HepG2 (cell line): ENCODE measurements around the gene IGFBP6. TPM values are rescaled to one million over a fixed set of nuclear protein-coding genes. Genes with fewer than 3 reads are reported as not detected.
A peak's percentile ranks its signal among the peaks of the same experiment; 100 is the strongest.

Experiments used
- ARNT2 ChIP-seq: sonication (generic); formaldehyde crosslinking; IDR thresholded peaks from 2 replicates; pipeline ENCODE4 v1.8.0; 2022; ENCODE audit warnings: mild to moderate bottlenecking, low read depth, missing genetic modification reagents, moderate library complexity
- GPN1 ChIP-seq: sonication (generic); formaldehyde crosslinking; IDR thresholded peaks from 2 replicates; pipeline ENCODE4 v1.5.1; 2020; ENCODE audit warnings: missing genetic modification reagents, borderline replicate concordance
- HNRNPH1 ChIP-seq: fragments of 200-400 bp; formaldehyde crosslinking; optimal IDR thresholded peaks from 2 replicates; pipeline ENCODE3; 2017; ENCODE audit warnings: mild to moderate bottlenecking, low read depth, low read length
- LCORL ChIP-seq, 2 experiments: fragments of 450-650 bp in 1 of 2; sonication (generic) in 1 of 2; formaldehyde crosslinking in 1 of 2; IDR thresholded peaks; 2 replicates each; pipeline versions ENCODE4 v1.5.0 to v1.6.1; 2017 to 2020; ENCODE audit warnings: antibody characterized with exemption in 1 of 2, missing genetic modification reagents in 1 of 2
- NFATC3 ChIP-seq: sonication (generic); formaldehyde crosslinking; IDR thresholded peaks from 2 replicates; pipeline ENCODE4 v1.5.1; 2020; ENCODE audit warnings: mild to moderate bottlenecking, missing genetic modification reagents
- SMAD9 ChIP-seq: sonication (generic); formaldehyde crosslinking; IDR thresholded peaks from 2 replicates; pipeline ENCODE4 v1.5.1; 2020; ENCODE audit warnings: mild to moderate bottlenecking, missing genetic modification reagents
- SNAI1 ChIP-seq: sonication (generic); formaldehyde crosslinking; IDR thresholded peaks from 2 replicates; pipeline ENCODE4 v1.5.0; 2020; ENCODE audit warnings: mild to moderate bottlenecking, missing genetic modification reagents, borderline replicate concordance
- SP4 ChIP-seq: sonication (generic); formaldehyde crosslinking; IDR thresholded peaks from 2 replicates; pipeline ENCODE4 v1.8.1; 2023; ENCODE audit warnings: mild to moderate bottlenecking, missing genetic modification reagents
- TGIF2 ChIP-seq: IDR thresholded peaks from 2 replicates; pipeline ENCODE4 v1.6.1; 2016; ENCODE audit warnings: control low read depth, missing compliant biosample characterization
- ZKSCAN5 ChIP-seq: sonication (generic); formaldehyde crosslinking; IDR thresholded peaks from 2 replicates; pipeline ENCODE4 v1.5.1; 2020; ENCODE audit warnings: mild to moderate bottlenecking, missing genetic modification reagents
- ZNF24 ChIP-seq: fragments of 450-650 bp; IDR thresholded peaks from 2 replicates; pipeline ENCODE4 v1.6.1; 2017; ENCODE audit warnings: antibody characterized with exemption, mild to moderate bottlenecking
- ZNF326 ChIP-seq: sonication (generic); formaldehyde crosslinking; IDR thresholded peaks from 2 replicates; pipeline ENCODE4 v1.4.0; 2020; ENCODE audit warnings: missing genetic modification reagents, borderline replicate concordance
- ZNF329 ChIP-seq: sonication (generic); formaldehyde crosslinking; IDR thresholded peaks from 2 replicates; pipeline ENCODE4 v1.9.0; 2021; ENCODE audit warnings: low read depth, mild to moderate bottlenecking, missing genetic modification reagents
- ZNF337 ChIP-seq: sonication (generic); formaldehyde crosslinking; IDR thresholded peaks from 2 replicates; pipeline ENCODE4 v1.5.1; 2020; ENCODE audit warnings: missing genetic modification reagents, low read depth, mild to moderate bottlenecking, borderline replicate concordance
- ZNF34 ChIP-seq: sonication (generic); formaldehyde crosslinking; IDR thresholded peaks from 2 replicates; pipeline ENCODE4 v1.4.0; 2020; ENCODE audit warnings: mild to moderate bottlenecking, missing genetic modification reagents, borderline replicate concordance
- ZNF383 ChIP-seq: sonication (generic); formaldehyde crosslinking; IDR thresholded peaks from 2 replicates; pipeline ENCODE4 v1.4.0; 2020; ENCODE audit warnings: missing genetic modification reagents, mild to moderate bottlenecking, borderline replicate concordance
- ZNF816 ChIP-seq: sonication (generic); formaldehyde crosslinking; IDR thresholded peaks from 2 replicates; pipeline ENCODE4 v1.8.0; 2022; ENCODE audit warnings: missing genetic modification reagents, mild to moderate bottlenecking, borderline replicate concordance
- ZNF879 ChIP-seq: sonication (generic); formaldehyde crosslinking; IDR thresholded peaks from 2 replicates; pipeline ENCODE4 v1.8.1; 2023; ENCODE audit warnings: missing genetic modification reagents
- ZSCAN31 ChIP-seq: sonication (generic); formaldehyde crosslinking; IDR thresholded peaks from 2 replicates; pipeline ENCODE4 v1.5.0; 2020; ENCODE audit warnings: low read depth, mild to moderate bottlenecking, missing genetic modification reagents
- polyA plus RNA-seq, 8 experiments: library from polyadenylated mRNA; depleted of rRNA in 3 of 8; stranded (reverse) in 7 of 8; unstranded in 1 of 8; fragments of >200 nt; fragmentation: Illumina TruSeq in 4 of 8; extraction: Trizol in 4 of 8; gene quantifications; 2 replicates each; pipeline versions ENCODE4 v1.2.1 to v1.2.3, GENCODE V29; 2011 to 2016; ENCODE audit warnings: low read depth in 4 of 8, missing spikeins in 1 of 8, mixed read lengths in 1 of 8; ENCODE audit not compliant: insufficient read depth in 1 of 8
- total RNA-seq, 5 experiments: library from RNA; depleted of rRNA; stranded (reverse); fragments of >200 nt; fragmentation: Illumina TruSeq; extraction: Trizol; gene quantifications; 2 replicates each; pipeline ENCODE4 v1.2.3, GENCODE V29; 2016; ENCODE audit warnings: low read depth in 1 of 5
- TF ChIP-seq, protein P1 (sequence below), 2 experiments: IDR thresholded peaks; 2 replicates each; pipeline ENCODE4 v1.6.1; 2011 to 2012; ENCODE audit warnings: low read length in 2 of 2, borderline replicate concordance in 1 of 2, low read depth in 1 of 2, mild to moderate bottlenecking in 1 of 2, moderate library complexity in 1 of 2
- TF ChIP-seq, protein P2 (sequence below): sonication (generic); formaldehyde crosslinking; IDR thresholded peaks from 2 replicates; pipeline ENCODE4 v1.8.0; 2022; ENCODE audit warnings: missing genetic modification reagents, mild to moderate bottlenecking, borderline replicate concordance
- TF ChIP-seq, protein P3 (sequence below): sonication (generic); formaldehyde crosslinking; IDR thresholded peaks from 2 replicates; pipeline ENCODE4 v1.4.0; 2020; ENCODE audit warnings: mild to moderate bottlenecking, missing genetic modification reagents, borderline replicate concordance
- TF ChIP-seq, protein P4 (sequence below): sonication (generic); formaldehyde crosslinking; IDR thresholded peaks from 2 replicates; pipeline ENCODE4 v1.4.0; 2020; ENCODE audit warnings: low read depth, mild to moderate bottlenecking, missing genetic modification reagents

IGFBP6 gene
- total and polyA plus RNA-seq, 2 of the 13 experiments (the other 11 are each of a cell fraction or from before 2014, with no cell fraction given), result 3.9 to 25.2 TPM

DNA sequence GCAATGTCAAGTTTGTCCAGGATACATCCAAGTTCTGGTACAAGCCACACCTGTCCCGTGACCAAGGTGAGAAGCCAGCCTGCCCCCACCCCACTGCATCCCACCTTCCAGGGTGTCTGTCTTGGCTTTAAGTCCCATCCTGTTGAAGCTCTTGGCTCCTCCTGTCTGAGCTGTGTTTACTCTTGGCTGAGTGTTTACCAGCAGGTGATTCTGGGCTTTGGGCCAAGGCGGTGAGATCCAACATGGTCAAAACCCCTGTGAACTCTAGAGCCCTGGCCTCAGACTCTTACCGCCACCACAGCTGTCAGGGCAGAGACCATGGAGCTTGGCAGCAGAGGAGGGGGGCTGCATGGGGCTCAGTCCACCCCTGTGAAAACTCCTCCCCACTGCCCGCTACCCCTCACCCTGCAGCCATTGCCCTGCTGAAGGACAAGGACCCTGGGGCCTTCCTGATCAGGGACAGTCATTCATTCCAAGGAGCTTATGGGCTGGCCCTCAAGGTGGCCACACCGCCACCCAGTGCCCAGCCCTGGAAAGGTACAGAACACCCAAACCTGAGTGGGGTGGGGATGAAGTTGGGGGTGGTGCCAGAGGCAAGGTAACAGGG lies 36.0 kb upstream of the IGFBP6 start (continued):
- TF ChIP-seq ZNF337 (CRISPR knock-in tag) (no peak), GPN1 (no peak), ZNF383 (CRISPR knock-in tag) (no peak), ARNT2 (CRISPR knock-in tag) (no peak), HNRNPH1 (no peak), TGIF2 (CRISPR knock-in tag) (no peak), SP4 (no peak), ZNF816 (CRISPR knock-in tag) (0 out of 2 replicates have a peak, but pooled peaks have one; percentile 51), ZNF24 (no peak), SNAI1 (CRISPR knock-in tag) (no peak; the same call in 1 of the 2 replicates), ZNF326 (CRISPR knock-in tag) (no peak), ZNF879 (CRISPR knock-in tag) (no peak), LCORL (IDR thresholded peaks at IDR 0.05) (no peak), LCORL (CRISPR knock-in tag; IDR thresholded peaks at IDR 0.05) (peak; percentile 77), ZNF329 (no peak), NFATC3 (no peak), ZKSCAN5 (CRISPR knock-in tag) (no peak), ZSCAN31 (CRISPR knock-in tag) (no peak), ZNF34 (CRISPR knock-in tag) (no peak), SMAD9 (CRISPR knock-in tag) (no peak)
- TF ChIP-seq, protein P1, sequence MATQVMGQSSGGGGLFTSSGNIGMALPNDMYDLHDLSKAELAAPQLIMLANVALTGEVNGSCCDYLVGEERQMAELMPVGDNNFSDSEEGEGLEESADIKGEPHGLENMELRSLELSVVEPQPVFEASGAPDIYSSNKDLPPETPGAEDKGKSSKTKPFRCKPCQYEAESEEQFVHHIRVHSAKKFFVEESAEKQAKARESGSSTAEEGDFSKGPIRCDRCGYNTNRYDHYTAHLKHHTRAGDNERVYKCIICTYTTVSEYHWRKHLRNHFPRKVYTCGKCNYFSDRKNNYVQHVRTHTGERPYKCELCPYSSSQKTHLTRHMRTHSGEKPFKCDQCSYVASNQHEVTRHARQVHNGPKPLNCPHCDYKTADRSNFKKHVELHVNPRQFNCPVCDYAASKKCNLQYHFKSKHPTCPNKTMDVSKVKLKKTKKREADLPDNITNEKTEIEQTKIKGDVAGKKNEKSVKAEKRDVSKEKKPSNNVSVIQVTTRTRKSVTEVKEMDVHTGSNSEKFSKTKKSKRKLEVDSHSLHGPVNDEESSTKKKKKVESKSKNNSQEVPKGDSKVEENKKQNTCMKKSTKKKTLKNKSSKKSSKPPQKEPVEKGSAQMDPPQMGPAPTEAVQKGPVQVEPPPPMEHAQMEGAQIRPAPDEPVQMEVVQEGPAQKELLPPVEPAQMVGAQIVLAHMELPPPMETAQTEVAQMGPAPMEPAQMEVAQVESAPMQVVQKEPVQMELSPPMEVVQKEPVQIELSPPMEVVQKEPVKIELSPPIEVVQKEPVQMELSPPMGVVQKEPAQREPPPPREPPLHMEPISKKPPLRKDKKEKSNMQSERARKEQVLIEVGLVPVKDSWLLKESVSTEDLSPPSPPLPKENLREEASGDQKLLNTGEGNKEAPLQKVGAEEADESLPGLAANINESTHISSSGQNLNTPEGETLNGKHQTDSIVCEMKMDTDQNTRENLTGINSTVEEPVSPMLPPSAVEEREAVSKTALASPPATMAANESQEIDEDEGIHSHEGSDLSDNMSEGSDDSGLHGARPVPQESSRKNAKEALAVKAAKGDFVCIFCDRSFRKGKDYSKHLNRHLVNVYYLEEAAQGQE (IDR thresholded peaks at IDR 0.05; ENCODE audit: borderline replicate concordance in 1 of 2, low read depth in 1 of 2, low read length in 2 of 2), result peak in 1 of 2 experiments; percentile 15; a peak in 1 of 4 replicates
- TF ChIP-seq, protein P2, sequence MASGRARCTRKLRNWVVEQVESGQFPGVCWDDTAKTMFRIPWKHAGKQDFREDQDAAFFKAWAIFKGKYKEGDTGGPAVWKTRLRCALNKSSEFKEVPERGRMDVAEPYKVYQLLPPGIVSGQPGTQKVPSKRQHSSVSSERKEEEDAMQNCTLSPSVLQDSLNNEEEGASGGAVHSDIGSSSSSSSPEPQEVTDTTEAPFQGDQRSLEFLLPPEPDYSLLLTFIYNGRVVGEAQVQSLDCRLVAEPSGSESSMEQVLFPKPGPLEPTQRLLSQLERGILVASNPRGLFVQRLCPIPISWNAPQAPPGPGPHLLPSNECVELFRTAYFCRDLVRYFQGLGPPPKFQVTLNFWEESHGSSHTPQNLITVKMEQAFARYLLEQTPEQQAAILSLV (CRISPR knock-in tag), result peak; percentile 42; the same call in 1 of the 2 replicates
- TF ChIP-seq, protein P3, sequence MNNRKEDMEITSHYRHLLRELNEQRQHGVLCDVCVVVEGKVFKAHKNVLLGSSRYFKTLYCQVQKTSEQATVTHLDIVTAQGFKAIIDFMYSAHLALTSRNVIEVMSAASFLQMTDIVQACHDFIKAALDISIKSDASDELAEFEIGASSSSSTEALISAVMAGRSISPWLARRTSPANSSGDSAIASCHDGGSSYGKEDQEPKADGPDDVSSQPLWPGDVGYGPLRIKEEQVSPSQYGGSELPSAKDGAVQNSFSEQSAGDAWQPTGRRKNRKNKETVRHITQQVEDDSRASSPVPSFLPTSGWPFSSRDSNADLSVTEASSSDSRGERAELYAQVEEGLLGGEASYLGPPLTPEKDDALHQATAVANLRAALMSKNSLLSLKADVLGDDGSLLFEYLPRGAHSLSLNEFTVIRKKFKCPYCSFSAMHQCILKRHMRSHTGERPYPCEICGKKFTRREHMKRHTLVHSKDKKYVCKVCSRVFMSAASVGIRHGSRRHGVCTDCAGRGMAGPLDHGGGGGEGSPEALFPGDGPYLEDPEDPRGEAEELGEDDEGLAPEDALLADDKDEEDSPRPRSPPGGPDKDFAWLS (CRISPR knock-in tag), result no peak
- TF ChIP-seq, protein P4, sequence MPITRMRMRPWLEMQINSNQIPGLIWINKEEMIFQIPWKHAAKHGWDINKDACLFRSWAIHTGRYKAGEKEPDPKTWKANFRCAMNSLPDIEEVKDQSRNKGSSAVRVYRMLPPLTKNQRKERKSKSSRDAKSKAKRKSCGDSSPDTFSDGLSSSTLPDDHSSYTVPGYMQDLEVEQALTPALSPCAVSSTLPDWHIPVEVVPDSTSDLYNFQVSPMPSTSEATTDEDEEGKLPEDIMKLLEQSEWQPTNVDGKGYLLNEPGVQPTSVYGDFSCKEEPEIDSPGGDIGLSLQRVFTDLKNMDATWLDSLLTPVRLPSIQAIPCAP (CRISPR knock-in tag), result no peak
